Fibroblast of villous mesenchyme (primary cell): Measurements from ENCODE around the gene NEK4. TPM values are rescaled to one million over a fixed set of nuclear protein-coding genes. Genes with fewer than 3 reads are reported as not detected.
"Not testable (repeated sequence)": the region's sequence is repeated elsewhere in the genome, so short reads cannot be mapped to it uniquely, and the experiment has no call there.

Experiments used
- DNase-seq: peaks from one replicate; pipeline ENCODE4 v3.0.0-alpha.2; 2010; ENCODE audit warnings: low read depth
- H3K4me3 ChIP-seq: 2 replicates; pipeline ENCODE4 v1.5.1; 2011; ENCODE audit warnings: low read depth, mild to moderate bottlenecking, low read length
- CTCF ChIP-seq: IDR thresholded peaks from 2 replicates; pipeline ENCODE4 v1.5.1; 2012; ENCODE audit warnings: low read depth, mild to moderate bottlenecking, low read length; ENCODE audit not compliant: insufficient read depth
- total RNA-seq: library from RNA; depleted of rRNA; stranded (reverse); fragments of >200 nt; gene quantifications from 2 replicates; pipeline ENCODE4 v1.2.3, GENCODE V29; 2012

Gene NEK4
- total RNA-seq, 1 donor: 28.1 TPM

- no peak overlapping the region for H3K4me3 ChIP-seq
- no peak for TF ChIP-seq CTCF
- DNase-seq: no peak
These were observed 8.5 kb upstream of the NEK4 start for GRCh38 chr3:52779011-52779836.

DNA sequence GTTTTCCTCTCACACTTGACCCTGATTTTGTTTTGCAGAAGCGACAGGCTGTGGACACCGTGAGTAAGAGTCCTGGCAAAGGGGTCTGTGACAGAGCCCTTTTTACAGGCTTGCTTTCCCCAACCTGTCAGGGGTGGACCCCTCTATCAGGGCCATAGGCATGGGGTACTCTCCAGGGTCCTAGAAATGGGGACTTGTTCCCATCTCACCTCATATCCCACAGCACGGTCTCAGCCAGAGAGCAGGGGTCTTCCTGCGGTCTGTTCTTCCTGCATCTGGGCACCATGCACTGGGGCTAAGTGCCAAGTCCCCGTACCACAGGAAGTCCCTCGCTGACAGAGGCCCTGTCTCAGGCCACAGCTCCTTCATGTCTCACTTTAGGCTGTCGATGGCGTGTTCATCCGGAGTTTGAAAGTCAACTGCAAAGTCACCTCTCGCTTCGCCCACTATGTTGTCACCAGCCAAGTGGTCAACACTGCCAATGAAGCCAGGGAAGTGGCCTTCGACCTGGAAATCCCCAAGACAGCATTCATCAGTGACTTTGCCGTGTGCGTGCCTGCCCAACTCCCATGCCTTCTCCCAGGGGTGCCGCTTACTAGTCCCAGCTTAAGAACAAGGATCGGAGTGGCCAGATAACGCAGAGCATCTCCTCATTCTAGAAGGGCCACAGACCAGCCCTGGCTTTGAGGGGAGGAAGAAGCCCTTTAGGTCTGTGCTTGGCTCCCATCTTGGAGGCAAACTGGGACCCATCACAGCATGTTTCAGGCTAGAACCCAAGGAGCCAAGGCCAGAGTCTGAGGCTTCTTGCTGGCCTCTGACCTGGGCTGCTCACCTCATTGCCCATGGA is 7.4 kb upstream of the NEK4 start:
- H3K4me3 ChIP-seq: no peak overlapping the region
- no peak for DNase-seq
- TF ChIP-seq CTCF: no peak

GRCh38 chr3:52777127-52777958 is 6.6 kb upstream of the NEK4 start, which contains the start of gene ITIH1:
Gene ITIH1, plus strand, starts transcription at chr3:52777599. Its CDS starts 17 bp downstream, at chr3:52777616.
- DNase-seq: no peak
- no peak within 1 kb of the TSS for H3K4me3 ChIP-seq
- TF ChIP-seq CTCF: no peak

GRCh38 chr3:52776486-52776885 is 5.7 kb upstream of the NEK4 start:
- H3K4me3 ChIP-seq, DNase-seq: not testable (repeated sequence)

GRCh38 chr3:52775877-52776276 is 5.1 kb upstream of the NEK4 start:
- H3K4me3 ChIP-seq: no peak overlapping the region
- TF ChIP-seq CTCF: no peak
- no peak for DNase-seq

- no peak overlapping the region for H3K4me3 ChIP-seq
- no peak for TF ChIP-seq CTCF
These were observed 4.4 kb upstream of the NEK4 start for GRCh38 chr3:52774901-52775864.

More at GRCh38 chr3:52774901-52775864, 4.4 kb upstream of the NEK4 start:
- no peak for DNase-seq
